COLO829 (cell line): ENCODE measurements around the gene HDAC4.

Experiments
- DNase-seq: peaks from one replicate; pipeline ENCODE4 v3.0.0; 2012; ENCODE audit warnings: low spot score

Gene HDAC4

GRCh38 chr2:239201884-239202283 is 198.9 kb downstream of the HDAC4 start:
- no peak for DNase-seq

GRCh38 chr2:239201531-239201876 is 199.3 kb downstream of the HDAC4 start:
- no peak for DNase-seq

GRCh38 chr2:239200646-239201530 is 199.9 kb downstream of the HDAC4 start:
- DNase-seq: no peak

DNA sequence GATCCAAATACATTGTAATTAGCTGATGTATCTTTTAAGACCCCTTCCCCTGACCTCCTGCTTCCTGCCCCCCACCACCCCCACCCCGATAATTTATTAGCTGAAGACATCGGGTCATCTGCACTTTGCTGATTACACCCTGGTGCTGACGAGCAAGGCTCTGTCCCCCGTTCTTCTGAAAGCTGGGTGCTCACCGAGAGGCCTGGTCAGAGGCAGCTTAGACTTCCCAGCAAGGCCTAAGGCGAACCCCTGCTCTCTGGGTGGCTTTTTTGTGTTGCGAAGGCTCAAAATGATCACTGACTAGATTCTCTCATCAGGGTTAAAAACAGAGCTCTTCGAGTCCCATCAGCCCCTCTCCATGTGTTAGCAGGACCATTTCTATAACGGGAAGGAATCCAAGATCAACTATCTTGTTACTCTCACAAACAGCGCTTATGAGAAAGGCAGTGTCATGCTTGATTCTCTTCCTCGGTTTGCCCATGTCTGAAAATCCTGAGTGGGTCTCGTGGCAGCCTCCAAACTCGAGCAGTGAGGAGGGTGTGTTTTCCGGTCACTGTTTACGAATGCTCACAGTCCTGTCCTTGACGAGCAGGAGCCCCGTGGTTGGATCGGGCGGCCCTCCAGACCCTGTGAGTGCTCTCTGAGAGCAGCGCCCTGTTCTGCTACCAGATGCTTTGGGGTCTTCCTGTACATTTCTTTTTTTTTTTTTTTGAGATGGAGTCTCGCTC is 201.6 kb downstream of the HDAC4 start:
- DNase-seq: no peak

DNA sequence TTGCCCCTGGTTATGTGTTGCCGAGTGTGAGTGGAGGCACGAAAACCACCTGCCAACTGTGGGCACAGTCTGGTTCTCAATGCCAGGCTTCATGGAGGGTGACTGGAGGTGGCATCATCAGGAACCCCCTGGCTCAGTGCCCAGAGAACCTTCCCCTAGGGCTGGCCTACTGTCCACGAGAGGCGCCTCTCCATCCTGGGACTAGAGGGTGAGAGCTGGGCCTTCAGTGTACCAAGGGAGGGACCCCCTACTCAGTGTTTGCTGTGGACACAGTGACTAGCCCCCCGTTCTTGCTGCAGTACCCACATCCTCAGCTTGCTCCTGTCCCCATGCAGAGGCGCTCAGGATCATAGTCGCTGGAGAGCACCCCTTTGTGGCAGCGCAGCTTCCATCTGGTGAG is 202.6 kb downstream of the HDAC4 start:
- DNase-seq: no peak

- no peak for DNase-seq
These were observed 203.7 kb downstream of the HDAC4 start for GRCh38 chr2:239197146-239197545.

DNA sequence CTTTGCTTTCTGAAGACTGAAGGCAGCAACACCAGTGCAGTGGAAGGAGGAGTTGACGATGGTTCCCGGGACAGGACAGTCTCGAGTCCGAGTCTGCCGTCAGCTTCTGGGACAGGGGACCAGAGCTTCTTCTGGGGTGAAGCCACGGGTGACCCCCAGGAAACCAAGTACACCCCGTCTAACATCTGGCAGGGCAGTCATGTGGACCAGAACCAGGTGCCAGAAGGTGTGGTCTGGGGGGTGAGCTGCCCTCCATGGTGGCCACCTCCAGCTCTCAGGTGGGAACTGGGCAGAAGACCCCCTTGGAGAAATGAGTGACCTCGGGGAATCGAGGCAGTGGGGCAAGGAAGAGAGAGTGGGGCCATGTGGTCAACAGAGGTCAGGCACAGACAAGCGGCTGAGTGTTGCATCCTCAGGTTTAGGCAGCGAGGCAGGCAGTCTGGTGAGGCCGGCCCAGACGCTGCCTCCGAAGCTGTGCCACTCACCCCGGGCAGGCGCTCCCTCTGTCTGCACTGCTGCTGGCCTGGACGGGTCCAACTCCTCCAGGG is 204.3 kb downstream of the HDAC4 start:
- DNase-seq: no peak

DNA sequence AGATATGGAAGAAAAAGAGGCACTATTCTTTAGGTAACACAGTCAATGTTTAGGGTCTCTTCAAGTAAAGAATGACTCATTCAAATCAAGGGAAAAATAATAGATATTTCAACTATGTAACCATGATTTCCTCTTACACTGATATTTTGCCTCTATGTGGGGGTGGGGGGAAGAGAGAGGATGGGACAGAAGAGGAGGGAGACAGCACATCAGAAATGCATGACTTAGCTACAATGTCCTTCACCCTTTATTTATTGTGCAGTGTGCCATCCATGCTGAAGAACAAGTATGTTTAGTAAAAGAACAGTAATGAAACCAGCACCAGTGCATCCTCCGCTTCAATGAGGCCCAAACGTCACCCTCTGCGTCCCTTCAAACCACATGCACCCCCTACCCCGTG is 204.8 kb downstream of the HDAC4 start:
- peak; percentile 66 for DNase-seq

DNA sequence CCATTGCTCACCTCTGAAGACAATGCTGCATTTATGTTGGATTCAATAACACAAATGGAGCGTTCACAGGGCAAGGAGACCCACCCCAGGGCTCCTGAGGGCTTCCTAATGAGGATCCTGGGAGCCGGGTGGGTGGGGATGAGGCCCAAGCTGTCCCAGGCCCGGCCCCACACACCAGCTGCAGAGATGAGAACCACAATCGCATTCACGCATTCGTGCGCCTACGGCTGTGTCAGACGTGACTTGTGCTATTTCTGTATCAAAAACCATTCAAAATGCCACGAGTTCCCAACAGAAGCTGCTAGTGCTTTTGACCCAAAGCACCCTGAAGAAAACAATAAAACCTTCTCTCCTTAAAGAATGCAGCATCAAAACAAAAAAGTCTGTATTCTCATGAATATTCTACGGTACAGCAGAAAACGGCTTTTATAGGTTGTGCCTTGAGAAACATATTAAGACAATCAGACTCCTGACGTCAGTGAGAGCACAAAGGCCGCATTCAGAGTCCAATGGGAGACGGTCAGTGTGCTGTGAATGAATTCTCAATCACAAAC is 205.4 kb downstream of the HDAC4 start:
- DNase-seq: peak; percentile 91

DNA sequence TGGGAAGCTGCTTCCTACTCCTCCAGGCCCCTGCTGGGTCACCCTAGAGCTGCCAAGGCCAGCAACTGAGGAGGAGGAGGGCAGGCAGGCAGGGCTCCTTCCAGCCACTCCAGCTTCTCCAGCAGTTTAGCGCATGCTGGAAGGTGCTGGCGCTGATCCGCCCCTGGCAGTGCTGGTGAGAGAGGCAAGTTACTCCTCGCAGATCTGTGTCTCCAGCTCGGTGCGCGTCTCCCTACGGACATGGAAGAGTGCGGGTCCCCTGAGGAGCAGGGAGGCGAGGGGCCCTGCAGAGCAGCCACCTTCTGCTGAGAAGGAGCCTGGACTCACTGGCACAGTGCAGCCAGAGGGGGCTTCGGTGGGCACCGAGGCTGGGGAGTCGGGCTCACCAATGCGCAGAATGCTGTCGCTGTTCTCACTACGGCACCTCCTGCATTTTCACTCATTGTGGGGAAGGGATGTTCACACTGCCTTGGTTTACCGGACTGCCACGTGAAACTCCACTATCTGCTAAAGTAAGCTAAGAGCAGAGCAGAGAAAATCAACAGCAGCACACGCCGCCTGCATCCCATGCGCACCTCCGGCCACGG is 206.0 kb downstream of the HDAC4 start:
- peak; percentile 14 for DNase-seq

GRCh38 chr2:239193925-239194677 is 206.7 kb downstream of the HDAC4 start:
- DNase-seq: peak; percentile 28

- DNase-seq: no peak
These were observed 207.4 kb downstream of the HDAC4 start for GRCh38 chr2:239193401-239193811.

- no peak for DNase-seq
These were observed 207.8 kb downstream of the HDAC4 start for GRCh38 chr2:239192975-239193374.

DNA sequence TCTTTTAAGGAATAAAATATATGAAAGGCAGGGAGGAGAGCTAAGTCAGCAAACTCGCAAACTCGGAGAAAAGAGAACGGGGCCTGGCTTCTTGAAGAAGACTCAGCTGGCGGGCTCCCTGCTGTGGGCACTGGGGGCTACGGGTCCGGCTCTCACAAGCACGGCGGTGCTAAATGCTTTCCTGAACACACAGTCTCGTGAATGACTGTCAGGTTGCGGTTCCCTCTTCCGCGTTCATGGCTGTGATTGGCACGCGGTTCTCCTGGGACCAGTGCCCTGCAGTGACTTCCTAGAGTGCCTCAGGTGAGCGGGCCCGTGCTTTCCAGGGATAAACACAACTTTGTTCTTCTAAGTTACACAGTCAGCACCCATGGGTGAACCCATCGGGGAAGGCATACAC is 208.4 kb downstream of the HDAC4 start:
- DNase-seq: no peak

DNA sequence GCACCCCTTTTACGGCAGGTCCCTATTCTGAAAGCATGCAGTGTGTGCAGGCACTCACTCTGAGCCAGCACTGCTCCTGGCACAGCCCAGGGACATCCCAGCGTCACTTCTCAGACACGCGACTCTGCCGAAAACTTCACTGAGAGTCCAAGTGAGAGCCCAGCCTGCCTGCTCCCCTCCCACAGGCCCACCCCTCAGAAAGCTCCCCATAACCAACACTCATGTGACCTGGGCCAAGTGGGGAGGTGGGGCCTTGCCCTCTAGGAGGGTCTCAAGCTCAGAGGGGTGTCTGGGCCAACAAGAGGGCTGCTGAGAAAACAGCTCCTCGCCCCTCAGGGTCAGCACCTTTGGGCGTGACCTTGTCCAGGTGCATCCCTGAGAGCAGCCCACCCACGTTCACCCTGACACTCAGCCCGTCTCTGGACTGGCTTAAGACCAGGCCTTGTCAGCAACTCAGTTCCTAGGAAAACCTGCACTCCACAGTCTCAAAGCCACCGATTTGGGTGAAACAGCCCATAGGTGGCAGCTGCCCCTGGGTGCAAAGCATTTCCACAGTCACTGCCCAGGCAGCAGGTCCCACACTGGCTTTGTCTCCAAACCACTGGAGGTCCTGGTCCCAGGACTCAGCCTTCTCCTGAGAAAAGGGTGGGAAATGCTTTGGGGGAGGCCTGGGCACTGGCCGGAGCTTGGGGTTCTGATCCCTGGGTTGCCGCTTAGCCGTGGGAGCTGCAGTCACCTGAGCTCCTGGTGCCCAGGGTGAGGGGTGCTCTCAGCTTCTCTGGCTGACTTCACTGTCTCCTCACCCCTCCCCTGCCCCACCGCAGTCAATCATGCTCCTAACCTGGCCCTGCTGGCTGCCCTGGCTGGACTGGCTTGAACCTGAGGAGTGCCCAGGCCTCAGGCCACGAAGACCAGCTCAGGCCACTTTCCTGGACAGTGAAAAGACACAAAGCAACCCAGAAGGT is 209.6 kb downstream of the HDAC4 start:
- DNase-seq: no peak

GRCh38 chr2:239190361-239190760 is 210.5 kb downstream of the HDAC4 start:
- DNase-seq: no peak

DNA sequence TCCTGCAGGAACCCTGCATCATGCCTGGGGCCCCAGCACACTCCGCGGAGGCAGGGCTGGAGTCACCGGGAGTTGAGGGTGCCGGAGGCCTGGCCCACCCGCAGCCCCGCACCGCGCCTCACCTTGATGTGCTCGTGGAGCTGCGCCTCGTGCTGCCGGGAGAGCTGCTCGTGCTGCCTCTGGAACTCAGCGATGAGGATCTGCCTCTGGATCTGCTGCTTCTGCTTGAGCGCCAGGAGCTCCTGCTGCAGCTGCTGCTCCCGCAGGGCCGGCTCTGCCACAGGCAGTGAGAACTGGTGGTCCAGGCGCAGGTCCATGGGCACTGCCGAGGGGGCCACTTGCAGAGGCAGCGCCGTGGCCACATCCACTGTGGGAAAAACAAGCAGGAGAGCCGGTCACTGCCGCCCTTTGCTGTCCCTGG is 211.1 kb downstream of the HDAC4 start:
- DNase-seq: no peak

DNA sequence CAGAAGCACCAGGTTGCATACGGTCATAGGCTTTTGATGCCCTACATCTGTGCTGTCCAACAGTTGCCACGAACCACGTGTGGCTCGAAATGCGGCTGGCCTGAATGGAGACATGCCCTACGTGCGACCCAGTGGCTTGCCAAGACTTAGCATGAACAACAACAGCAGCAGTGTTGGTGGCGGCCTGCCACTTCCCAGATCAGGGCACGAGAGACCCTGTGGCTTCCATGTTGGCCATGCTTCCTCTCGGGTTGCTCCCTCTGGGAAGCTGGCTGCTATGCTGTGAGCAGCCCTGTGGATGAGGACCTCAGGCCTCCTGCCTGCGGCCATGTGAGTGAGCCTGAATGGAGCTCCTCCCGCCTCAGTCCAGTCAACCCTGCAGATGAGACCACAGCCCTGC is 212.3 kb downstream of the HDAC4 start:
- no peak for DNase-seq

DNA sequence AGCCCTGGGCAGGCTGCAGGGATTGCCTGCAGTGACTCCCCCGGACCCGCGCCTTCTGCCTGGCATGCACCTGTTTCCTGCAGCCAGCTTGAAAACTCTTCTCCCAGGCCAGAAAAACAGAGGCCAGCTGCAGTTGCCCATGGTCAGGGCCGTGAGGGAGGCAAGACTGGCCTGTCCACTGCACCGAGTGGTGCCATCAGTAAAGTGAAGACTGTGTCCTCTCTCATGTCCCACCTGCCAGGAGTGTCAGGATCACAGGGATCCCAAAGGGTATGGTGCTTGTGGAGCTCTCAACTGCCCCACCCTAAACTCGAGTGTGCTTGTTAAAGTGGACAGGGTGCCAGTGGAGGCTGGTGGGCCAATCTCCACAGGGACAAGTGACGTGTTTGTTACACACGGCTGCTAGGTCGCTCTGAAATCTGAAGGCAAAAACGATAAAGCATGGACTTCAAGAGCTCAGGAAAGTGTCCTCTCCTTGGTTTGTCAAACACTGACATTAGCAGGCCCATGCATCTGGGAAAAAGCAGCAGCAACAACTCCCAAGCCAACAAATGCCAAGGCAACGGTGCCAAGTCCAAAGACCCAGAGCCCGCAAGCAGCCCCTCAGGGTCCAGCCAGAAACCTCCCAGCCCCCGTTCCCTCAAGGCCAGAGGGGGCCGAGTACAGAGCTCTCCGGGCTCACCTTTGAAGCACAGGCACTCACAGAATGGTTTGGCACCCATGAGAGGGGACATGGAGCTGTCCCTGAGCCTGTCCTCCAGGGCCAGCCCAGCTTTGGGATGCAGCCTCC is 213.2 kb downstream of the HDAC4 start:
- DNase-seq: no peak
